DMS153 treated with DMSO at 0.1 percent for 48 hours (cell line): Measurements from ENCODE around the gene ZNF628.

Source experiments
- DNase-seq: peaks from one replicate; lab custom pipeline; 2025; ENCODE audit not compliant: unreplicated experiment; lab: John Stamatoyannopoulos, UW

Gene ZNF628

DNA sequence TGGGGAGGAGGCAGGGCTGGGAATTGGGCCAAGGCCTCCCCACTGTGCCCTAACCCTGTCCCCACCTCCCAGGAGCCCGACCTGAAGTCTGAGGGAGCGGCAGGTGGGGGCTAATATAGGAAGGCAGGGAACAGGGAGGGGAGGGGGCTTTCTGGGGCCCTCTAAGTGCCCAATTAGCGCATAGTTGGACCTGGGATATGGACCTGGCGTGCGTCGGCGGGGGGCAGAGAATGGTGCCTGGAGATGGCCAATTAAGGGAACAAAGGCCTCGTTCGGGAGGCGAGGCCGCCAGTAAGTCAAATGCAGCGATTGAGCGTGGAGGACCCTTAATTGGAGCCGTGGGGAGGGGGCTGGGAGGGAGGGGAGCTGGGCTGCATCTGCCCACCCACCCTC, 11.8 kb upstream of the ZNF628 start, which contains the start of gene C19orf85:
C19orf85 (minus strand) TSS at position 90 of the 393 bp plus-strand sequence. CDS start 197 bp downstream, outside the sequence.
- no peak for DNase-seq

DNA sequence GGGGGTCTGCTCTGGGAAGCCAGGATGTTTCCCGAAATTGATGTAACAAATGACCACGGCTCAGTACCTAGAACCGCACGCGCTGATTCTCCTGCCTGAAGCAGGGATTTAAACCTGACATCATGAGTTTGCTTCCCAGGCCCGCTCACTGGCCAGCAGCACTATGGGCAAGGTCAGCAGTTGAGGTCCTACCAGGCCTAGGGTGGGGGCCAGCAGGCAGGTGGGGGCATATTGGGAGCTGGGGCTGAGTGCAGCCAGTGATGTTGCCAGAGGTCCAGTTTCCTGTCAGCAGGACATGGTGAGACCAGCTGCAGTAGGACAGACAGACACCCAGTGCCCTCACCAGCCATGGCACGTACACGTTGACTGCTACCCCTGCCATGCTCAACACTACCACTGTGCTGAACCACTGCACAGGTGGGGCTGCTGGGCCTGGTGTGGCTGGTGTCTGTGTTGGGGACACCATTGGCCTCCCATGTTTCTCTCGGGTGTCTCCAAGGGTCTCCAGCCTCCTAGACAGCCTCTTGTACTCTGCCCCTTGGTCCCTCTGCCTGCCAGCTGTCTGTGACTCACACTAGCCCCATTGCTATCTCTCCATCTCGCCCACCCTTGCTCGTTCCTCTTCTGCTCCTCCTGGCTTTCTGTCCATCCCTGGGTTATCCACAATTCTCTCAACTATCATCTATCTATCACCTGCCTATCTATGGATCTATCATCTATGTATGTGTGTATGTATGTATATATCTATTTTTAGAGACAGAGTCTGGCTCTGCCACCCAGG, 10.8 kb upstream of the ZNF628 start:
- no peak for DNase-seq

DNA sequence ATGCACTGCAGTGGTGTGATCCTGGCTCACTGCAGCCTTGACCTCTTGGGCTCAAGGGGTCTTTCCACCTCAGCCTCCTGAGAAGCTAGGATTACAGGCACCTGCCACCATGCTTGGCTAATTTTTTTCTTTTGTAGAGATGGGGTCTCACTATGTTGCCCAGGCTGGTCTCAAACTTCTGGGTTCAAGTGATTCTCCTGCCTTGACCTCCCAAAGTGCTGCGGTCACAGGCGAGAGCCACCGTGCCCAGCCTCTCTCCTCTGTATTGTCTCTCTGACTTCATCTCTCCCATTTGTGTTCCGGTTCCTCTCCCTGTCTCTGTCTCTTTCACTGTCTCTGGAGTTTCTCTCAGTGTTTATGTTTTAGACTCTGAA, 10.2 kb upstream of the ZNF628 start:
- DNase-seq = no peak

- DNase-seq = no peak
These were observed 9.0 kb upstream of the ZNF628 start for GRCh38 chr19:55467236-55468053.

DNA sequence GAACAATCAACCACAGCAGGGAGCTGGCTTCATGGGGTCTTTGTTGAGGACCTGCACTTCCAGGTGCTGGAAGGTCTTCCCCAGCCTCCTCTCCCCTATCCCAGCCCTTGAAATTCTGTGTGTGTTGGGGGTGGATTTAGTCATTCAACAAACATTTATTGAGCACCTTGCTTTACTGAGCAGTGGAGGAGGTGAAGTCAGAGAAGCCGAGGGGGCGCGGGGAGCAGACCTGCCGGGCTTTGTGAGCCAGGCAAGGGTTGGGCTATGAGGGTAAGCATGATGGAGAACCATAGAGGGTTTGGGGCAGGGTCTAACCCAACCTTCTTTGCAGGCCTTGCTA, 8.4 kb upstream of the ZNF628 start:
- DNase-seq = no peak

- DNase-seq = no peak
These were observed 5.2 kb upstream of the ZNF628 start for GRCh38 chr19:55471266-55471665.

- DNase-seq = no peak
These were observed 4.0 kb upstream of the ZNF628 start for GRCh38 chr19:55472463-55472862.

- no peak for DNase-seq
These were observed 3.0 kb upstream of the ZNF628 start for GRCh38 chr19:55473225-55474012.

DNA sequence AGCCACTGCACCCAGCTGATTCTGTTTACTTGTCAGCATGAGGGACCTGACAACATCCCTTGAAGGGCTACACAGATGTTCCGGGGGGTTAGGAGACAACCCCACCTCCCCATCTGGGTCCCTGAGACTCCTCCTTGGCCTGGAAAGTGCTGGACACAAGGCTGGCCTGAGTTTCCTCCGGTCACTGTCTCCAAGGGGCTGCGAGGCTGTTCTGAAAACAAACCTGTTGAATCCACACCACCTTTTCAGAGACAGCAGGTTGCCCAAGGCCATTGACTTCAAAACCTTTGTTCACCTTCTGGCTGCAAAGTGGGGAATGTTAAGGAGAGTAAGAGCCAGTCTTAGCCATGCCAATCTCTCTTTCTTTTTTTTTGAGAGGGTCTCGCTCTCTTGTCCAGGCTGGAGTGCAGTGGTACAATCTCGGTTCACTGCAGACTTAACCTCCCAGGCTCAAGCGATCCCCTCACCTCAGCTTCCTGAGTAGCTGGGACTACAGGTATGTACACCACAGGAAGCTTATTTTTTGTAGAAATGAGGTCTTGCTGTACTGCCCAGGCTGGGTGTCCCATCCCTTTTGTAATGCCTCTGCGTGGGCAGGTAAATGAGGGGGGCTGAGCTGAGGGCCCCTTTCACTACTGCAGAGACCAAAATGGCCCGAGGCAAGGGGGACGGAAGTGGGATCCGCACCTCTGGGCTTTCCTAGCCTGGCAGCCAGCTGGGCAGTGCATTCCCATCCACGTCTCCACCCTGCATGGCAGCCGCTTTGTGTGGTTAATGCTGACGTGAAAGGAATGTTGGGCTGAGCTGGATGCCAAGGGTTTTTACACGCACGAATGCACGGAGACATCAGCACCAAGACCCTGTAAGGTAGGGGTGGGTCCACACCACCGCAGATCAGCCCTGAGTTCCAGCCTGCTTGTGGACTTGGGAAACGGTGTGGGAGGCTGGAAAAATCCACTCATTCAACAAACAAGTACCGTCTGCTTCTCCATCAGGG, 1.9 kb upstream of the ZNF628 start:
- no peak for DNase-seq

- DNase-seq = no peak
These were observed 1.5 kb downstream of the ZNF628 start for GRCh38 chr19:55477905-55478304.

GRCh38 chr19:55478364-55478763, 1.9 kb downstream of the ZNF628 start:
- no peak for DNase-seq

GRCh38 chr19:55479045-55479444, 2.6 kb downstream of the ZNF628 start:
- no peak for DNase-seq

GRCh38 chr19:55479451-55480230, 3.2 kb downstream of the ZNF628 start:
- DNase-seq = no peak

GRCh38 chr19:55481148-55481793, 4.9 kb downstream of the ZNF628 start:
- DNase-seq = no peak

DNA sequence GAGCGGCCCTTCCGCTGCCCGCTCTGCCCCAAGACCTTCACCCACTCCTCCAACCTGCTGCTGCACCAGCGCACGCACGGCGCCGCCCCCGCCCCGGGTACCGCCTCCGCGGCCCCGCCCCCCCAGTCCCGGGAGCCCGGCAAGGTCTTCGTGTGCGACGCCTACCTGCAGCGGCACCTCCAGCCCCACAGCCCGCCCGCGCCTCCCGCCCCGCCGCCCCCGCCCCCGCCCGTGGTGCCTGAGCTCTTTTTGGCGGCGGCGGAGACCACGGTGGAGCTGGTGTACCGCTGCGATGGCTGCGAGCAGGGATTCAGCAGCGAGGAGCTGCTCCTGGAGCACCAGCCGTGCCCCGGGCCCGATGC, 5.4 kb downstream of the ZNF628 start:
- DNase-seq = no peak

GRCh38 chr19:55482156-55482961, 5.9 kb downstream of the ZNF628 start:
- no peak for DNase-seq

DNA sequence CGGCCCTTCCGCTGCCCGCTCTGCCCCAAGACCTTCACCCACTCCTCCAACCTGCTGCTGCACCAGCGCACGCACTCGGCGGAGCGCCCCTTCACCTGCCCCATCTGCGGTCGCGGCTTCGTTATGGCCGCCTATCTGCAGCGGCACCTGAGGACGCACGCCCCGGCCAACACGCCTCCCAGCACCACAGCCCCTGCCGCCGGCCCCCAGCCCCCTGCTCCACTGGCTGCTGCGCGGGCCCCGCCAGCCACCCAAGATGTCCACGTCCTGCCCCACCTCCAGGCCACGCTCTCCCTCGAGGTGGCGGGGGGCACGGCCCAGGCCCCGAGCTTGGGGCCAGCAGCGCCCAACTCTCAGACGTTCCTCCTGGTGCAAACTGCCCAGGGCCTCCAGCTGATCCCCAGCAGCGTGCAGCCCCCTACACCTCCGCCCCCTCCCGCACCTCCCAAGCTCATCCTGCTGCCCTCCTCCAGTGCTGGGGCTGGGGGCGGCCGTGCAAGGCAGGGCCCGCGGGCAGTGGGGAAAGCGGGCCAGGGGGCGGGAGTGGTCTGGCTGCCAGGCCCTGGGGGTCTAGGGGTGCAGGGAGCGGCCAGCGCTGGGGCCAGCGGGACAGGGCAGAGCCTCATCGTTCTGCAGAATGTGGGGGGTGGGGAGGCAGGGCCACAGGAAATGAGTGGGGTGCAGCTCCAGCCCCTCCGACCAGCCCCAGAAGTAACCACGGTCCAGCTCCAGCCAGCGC, 6.7 kb downstream of the ZNF628 start:
- no peak for DNase-seq
